CD4-positive, alpha-beta T cell (primary cell): Measurements from ENCODE around the gene G2E3. TPM values are rescaled to one million over a fixed set of nuclear protein-coding genes. Genes with fewer than 3 reads are reported as not detected.

ENCODE experiments used
- ATAC-seq: fragments of 200-7000 bp; cut with Tn5 transposase; one replicate; pipeline ENCODE4 v1.10.0; 2022; ENCODE audit warnings: mild to moderate bottlenecking; ENCODE audit not compliant: poor library complexity
- CTCF ChIA-PET: fragments of 350-600 bp; sonication (Branson Sonifier 250); formaldehyde crosslinking; loops from one replicate; lab custom pipeline; 2021; ENCODE audit warnings: antibody characterized with exemption, inconsistent platforms; lab: Charles Lee
- POLR2A ChIA-PET: fragments of 350-600 bp; sonication (Branson Sonifier 250); formaldehyde crosslinking; loops from one replicate; lab custom pipeline; 2021; ENCODE audit warnings: antibody characterized with exemption, inconsistent platforms; lab: Charles Lee
- DNase-seq, 14 experiments: peaks; one replicate each; pipeline ENCODE4 v3.0.0-alpha.2; 2013 to 2020; ENCODE audit warnings: mixed read lengths in 2 of 14
- H3K27ac ChIP-seq, 2 donors: one replicate each; pipeline versions ENCODE4 v1.5.1 to v1.7.0; 2013; ENCODE audit warnings: low read length in 2 of 2, low read depth in 1 of 2, mild to moderate bottlenecking in 1 of 2
- H3K27me3 ChIP-seq, 2 experiments: 1 replicate in 1 of 2; 2 replicates in 1 of 2; pipeline versions ENCODE4 v1.6.1 to v1.7.0; 2013; ENCODE audit warnings: low read length in 2 of 2, control low read depth in 1 of 2, mild to moderate bottlenecking in 1 of 2, moderate library complexity in 1 of 2; ENCODE audit not compliant: insufficient read depth in 2 of 2, control insufficient read depth in 1 of 2
- H3K36me3 ChIP-seq: one replicate; pipeline ENCODE4 v1.6.1; 2013; ENCODE audit warnings: low read length, control low read depth; ENCODE audit not compliant: insufficient read depth
- H3K4me1 ChIP-seq: one replicate; pipeline ENCODE4 v1.6.1; 2013; ENCODE audit warnings: low read length, control low read depth; ENCODE audit not compliant: insufficient read depth
- H3K4me3 ChIP-seq: one replicate; pipeline ENCODE4 v1.5.1; 2013; ENCODE audit warnings: mild to moderate bottlenecking, low read length, moderate library complexity
- H3K9me3 ChIP-seq, 2 experiments: 1 replicate in 1 of 2; 2 replicates in 1 of 2; pipeline versions ENCODE4 v1.6.1 to v1.7.0; 2013; ENCODE audit warnings: low read length in 2 of 2, mild to moderate bottlenecking in 2 of 2, control low read depth in 1 of 2, moderate library complexity in 1 of 2; ENCODE audit not compliant: control insufficient read depth in 1 of 2, insufficient read depth in 1 of 2
- H3K27ac Mint-ChIP-seq: one replicate; pipeline ENCODE4 v1.8.0; 2020; ENCODE audit warnings: mixed read lengths
- H3K27me3 Mint-ChIP-seq: one replicate; pipeline ENCODE4 v1.8.0; 2021; ENCODE audit warnings: mixed read lengths
- H3K36me3 Mint-ChIP-seq: one replicate; pipeline ENCODE4 v1.8.0; 2021; ENCODE audit warnings: low read depth, mixed read lengths
- H3K4me1 Mint-ChIP-seq: one replicate; pipeline ENCODE4 v1.8.0; 2021; ENCODE audit warnings: low read depth, mixed read lengths
- H3K4me3 Mint-ChIP-seq: one replicate; pipeline ENCODE4 v1.8.0; 2020; ENCODE audit warnings: mild to moderate bottlenecking, mixed read lengths
- H3K9me3 Mint-ChIP-seq: one replicate; pipeline ENCODE4 v1.8.0; 2020; ENCODE audit warnings: mixed read lengths
- CTCF ChIP-seq: fragments of 200-600 bp; IDR thresholded peaks from one replicate; pipeline ENCODE4 v1.8.0; 2022; ENCODE audit warnings: antibody characterized with exemption, mild to moderate bottlenecking
- intact Hi-C, 2 experiments: fragments of 100-400 bp; cut with DNase I in 1 of 2; cut with micrococcal nuclease in 1 of 2; formaldehyde crosslinking; loops; one replicate each; pipeline versions ENCODE4 v1.15.1 to v1.9.0; 2023 to 2025; cut with DNase I, micrococcal nuclease
- total RNA-seq, 174 experiments: library from RNA in 2 of 174; stranded (reverse) in 2 of 174; gene quantifications; one replicate each; pipeline ENCODE4 v1.2.3 and lab custom pipeline; 2021 to 2026

G2E3 gene
- total RNA-seq, 2 experiments from 2014 or later = 23.8 to 24.3 TPM

DNA sequence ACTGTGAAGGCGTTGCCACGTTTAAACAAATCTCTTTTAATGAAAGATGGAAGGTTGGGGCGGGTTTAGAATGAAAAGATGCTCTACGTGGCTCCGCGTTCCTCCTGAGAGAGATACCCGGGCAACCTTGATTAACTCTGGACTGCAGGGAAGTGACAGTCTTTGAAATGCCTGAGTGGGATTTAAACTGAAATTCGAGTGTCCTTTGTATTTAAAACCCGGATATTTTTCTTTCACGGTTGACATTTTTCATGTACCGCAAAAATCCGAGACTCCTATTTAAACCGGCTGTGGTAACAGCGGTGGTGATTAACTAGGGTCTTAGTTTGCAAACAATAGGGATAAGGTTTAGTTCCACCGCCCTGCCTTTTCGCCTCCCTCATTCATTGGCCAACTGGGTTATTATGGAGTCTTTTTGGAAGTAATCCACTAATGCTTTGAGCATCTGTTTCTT, 707 bp downstream of the G2E3 start:
- ChIA-PET CTCF (no interaction called here), POLR2A (interaction anchor here (1.3 to 2.9 kb wide), 5 partner anchors 12 to 648 kb away, joined by 3 to 16 read pairs (median 4); partner anchors contain the start of genes HECTD1, SCFD1 and STRN3)
- Histone ChIP-seq H3K4me3 (peak overlapping the region; percentile 88), H3K27me3 (no peaks in the 10 kb centered on the region), H3K4me1 (peaks cover 23% of the 10 kb centered on the region), H3K36me3 (peaks cover 3% of the 10 kb centered on the region), H3K9me3 (no peaks in the 10 kb centered on the region), H3K27ac (peak overlapping the region; percentile 73 to 83)
- H3K36me3 Mint-ChIP-seq = peaks cover 35% of the 10 kb centered on the region
- DNase-seq = peak in 2 of 14 experiments; percentile 8 to 23
- H3K4me1 Mint-ChIP-seq = peaks cover 53% of the 10 kb centered on the region
- ATAC-seq = peak; percentile 40
- intact Hi-C loops = loop anchor here (2.0 to 5.0 kb wide), 3 partner anchors 63 to 468 kb away; partner anchors contain the start of genes AP4S1 (in 1 of the 2), SCFD1 (in 1 of the 2) and STRN3 (in 1 of the 2)
- TF ChIP-seq CTCF = no peak
- no peaks in the 10 kb centered on the region for H3K9me3 Mint-ChIP-seq
- H3K4me3 Mint-ChIP-seq = peak overlapping the region; percentile 100
- H3K27me3 Mint-ChIP-seq = no peaks in the 10 kb centered on the region
- peak overlapping the region; percentile 96 for H3K27ac Mint-ChIP-seq

- Histone ChIP-seq H3K36me3 (peaks cover 3% of the 10 kb centered on the region), H3K27me3 (no peaks in the 10 kb centered on the region), H3K4me3 (peak overlapping the region; percentile 88), H3K27ac (no peak overlapping the region), H3K4me1 (peaks cover 23% of the 10 kb centered on the region), H3K9me3 (no peaks in the 10 kb centered on the region)
- DNase-seq (no peak), ATAC-seq (no peak)
- no peak for TF ChIP-seq CTCF
- Mint-ChIP-seq H3K9me3 (no peaks in the 10 kb centered on the region), H3K27me3 (no peaks in the 10 kb centered on the region), H3K27ac (peak overlapping the region; percentile 54), H3K36me3 (peaks cover 38% of the 10 kb centered on the region), H3K4me3 (peak overlapping the region; percentile 81), H3K4me1 (peaks cover 62% of the 10 kb centered on the region)
- intact Hi-C loops = no loop called here
- POLR2A ChIA-PET = no interaction called here
- CTCF ChIA-PET = no interaction called here
Observed at GRCh38 chr14:30560581-30560980, 1.6 kb downstream of the G2E3 start.

GRCh38 chr14:30564235-30564867, 5.4 kb downstream of the G2E3 start:
- ChIA-PET CTCF (no interaction called here), POLR2A (no interaction called here)
- Histone ChIP-seq H3K4me3 (no peak overlapping the region), H3K4me1 (peaks cover 21% of the 10 kb centered on the region), H3K36me3 (peaks cover 3% of the 10 kb centered on the region), H3K9me3 (no peaks in the 10 kb centered on the region), H3K27ac (no peak overlapping the region), H3K27me3 (no peaks in the 10 kb centered on the region)
- DNase-seq (no peak), ATAC-seq (no peak)
- H3K36me3 Mint-ChIP-seq = peaks cover 33% of the 10 kb centered on the region
- H3K27ac Mint-ChIP-seq = no peak overlapping the region
- intact Hi-C loops = no loop called here
- H3K27me3 Mint-ChIP-seq = no peaks in the 10 kb centered on the region
- no peaks in the 10 kb centered on the region for H3K9me3 Mint-ChIP-seq
- TF ChIP-seq CTCF = no peak
- peaks cover 86% of the 10 kb centered on the region for H3K4me1 Mint-ChIP-seq
- H3K4me3 Mint-ChIP-seq = no peak overlapping the region
